ENCODE measurements around the gene CRYBG2. TPM values are rescaled to one million over a fixed set of nuclear protein-coding genes. Genes with fewer than 3 reads are reported as not detected.
"Not testable (repeated sequence)": the region's sequence is repeated elsewhere in the genome, so short reads cannot be mapped to it uniquely, and the experiment has no call there.

The CRYBG2 gene
- total RNA-seq, 4 donors from 2014 or later = not detected

DNA sequence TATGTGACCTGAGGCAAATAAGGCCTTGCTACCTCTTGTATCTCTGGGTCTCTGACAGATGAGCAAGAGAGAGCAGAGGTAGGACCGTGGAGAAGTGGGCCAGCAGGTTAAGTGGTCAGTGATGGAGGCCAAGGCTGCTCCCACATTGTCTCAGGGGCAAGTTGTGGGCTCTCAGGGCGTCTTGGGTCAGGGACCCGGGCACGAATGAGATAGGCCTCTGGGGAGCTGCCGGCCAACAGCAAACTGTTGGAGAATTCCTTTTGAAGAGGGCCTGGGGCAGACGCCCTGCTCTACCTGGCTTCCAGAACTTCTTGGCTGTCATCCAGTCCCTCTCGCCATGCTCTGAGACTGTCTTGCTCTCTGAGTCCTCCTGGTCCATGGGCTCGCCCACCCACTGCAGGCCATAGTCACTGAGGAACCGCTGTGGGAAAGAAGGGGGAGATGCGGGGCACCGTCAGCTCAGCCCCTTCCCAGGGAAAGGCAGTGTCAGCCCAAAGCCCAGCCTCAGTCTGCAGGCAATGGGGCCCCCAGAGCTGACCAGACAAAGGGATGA is 59.9 kb downstream of the CRYBG2 start:
- H3K27me3 ChIP-seq = no peaks in the 10 kb centered on the region
- ATAC-seq (no peak), DNase-seq (no peak)
- H3K4me3 ChIP-seq = no peak overlapping the region
- no peaks in the 10 kb centered on the region for H3K36me3 ChIP-seq
- H3K9me3 ChIP-seq = no peaks in the 10 kb centered on the region
- intact Hi-C loops (cut with DNase I; ENCODE audit: low total_unique reads) = no loop called here
- no peak overlapping the region for H3K27ac ChIP-seq
- peaks cover 0 to 8% of the 10 kb centered on the region in 2 donors for H3K4me1 ChIP-seq
- in situ Hi-C loops (cut with MboI; ENCODE audit: low sequenced_read_pairs in 4 of 4) = no loop called here
- TF ChIP-seq POLR2A (IDR thresholded peaks at IDR 0.05) = no peak
- TF ChIP-seq, protein P1, sequence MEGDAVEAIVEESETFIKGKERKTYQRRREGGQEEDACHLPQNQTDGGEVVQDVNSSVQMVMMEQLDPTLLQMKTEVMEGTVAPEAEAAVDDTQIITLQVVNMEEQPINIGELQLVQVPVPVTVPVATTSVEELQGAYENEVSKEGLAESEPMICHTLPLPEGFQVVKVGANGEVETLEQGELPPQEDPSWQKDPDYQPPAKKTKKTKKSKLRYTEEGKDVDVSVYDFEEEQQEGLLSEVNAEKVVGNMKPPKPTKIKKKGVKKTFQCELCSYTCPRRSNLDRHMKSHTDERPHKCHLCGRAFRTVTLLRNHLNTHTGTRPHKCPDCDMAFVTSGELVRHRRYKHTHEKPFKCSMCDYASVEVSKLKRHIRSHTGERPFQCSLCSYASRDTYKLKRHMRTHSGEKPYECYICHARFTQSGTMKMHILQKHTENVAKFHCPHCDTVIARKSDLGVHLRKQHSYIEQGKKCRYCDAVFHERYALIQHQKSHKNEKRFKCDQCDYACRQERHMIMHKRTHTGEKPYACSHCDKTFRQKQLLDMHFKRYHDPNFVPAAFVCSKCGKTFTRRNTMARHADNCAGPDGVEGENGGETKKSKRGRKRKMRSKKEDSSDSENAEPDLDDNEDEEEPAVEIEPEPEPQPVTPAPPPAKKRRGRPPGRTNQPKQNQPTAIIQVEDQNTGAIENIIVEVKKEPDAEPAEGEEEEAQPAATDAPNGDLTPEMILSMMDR (IDR thresholded peaks at IDR 0.05 in 4 of 5, conservative IDR thresholded peaks at IDR 0.05 in 1 of 5) = no peak

DNA sequence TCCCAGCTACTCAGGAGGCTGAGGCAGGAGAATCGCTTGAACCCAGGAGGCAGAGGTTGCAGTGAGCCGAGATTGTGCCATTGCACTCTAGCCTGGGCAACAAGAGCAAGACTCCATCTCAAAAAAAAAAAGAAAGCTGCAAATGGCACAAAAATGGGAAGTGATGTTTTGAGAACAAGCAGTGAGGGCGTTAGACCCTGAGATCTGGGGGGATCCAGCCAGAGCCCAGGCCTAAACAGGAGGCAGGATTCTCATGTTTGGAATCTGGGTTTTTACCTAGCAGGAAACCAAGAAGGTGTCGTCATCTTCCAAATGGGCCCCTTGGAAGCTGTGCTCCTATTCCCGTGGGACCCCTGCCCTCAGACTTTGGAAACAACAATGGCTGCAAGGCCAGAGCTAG is 61.2 kb downstream of the CRYBG2 start:
- H3K27ac ChIP-seq = not testable (repeated sequence)

DNA sequence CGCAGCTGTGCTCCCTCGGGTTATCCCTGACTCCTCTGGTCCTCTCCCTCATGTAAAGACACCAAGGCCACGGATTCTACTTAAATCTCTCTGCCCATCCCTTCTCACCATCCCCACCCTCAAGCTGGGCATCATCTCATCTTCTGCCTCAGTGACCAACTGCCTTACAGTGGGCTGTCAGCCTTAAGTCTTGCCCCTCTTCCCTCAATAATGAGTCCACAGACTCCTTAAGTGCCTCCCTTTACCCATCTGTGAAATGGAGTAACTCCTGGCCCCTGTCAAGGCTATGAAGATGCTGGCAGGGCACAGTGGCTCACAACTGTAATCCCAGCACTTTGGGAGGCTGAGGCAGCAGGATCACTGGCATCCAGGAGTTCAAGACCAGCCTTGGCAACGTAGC is 62.0 kb downstream of the CRYBG2 start:
- Histone ChIP-seq H3K36me3 (no peaks in the 10 kb centered on the region), H3K9me3 (no peaks in the 10 kb centered on the region), H3K4me3 (no peak overlapping the region), H3K27ac (no peak overlapping the region), H3K4me1 (peaks cover 16 to 18% of the 10 kb centered on the region in 2 donors), H3K27me3 (no peaks in the 10 kb centered on the region)
- no peak for ATAC-seq
- TF ChIP-seq, protein P1 (IDR thresholded peaks at IDR 0.05 in 4 of 5, conservative IDR thresholded peaks at IDR 0.05 in 1 of 5) = no peak
- no peak for TF ChIP-seq POLR2A (IDR thresholded peaks at IDR 0.05)
- DNase-seq = no peak
- in situ Hi-C loops (cut with MboI; ENCODE audit: low sequenced_read_pairs in 4 of 4) = no loop called here
- intact Hi-C loops (cut with DNase I; ENCODE audit: low total_unique reads) = no loop called here

More for the DNA sequence above, 61.2 kb downstream of the CRYBG2 start:
- DNase-seq; H3K4me3 ChIP-seq; ATAC-seq; H3K27me3 ChIP-seq; H3K9me3 ChIP-seq; intact Hi-C loops (cut with DNase I; ENCODE audit: low total_unique reads); H3K36me3 ChIP-seq; in situ Hi-C loops (cut with MboI; ENCODE audit: low sequenced_read_pairs in 4 of 4): not testable (repeated sequence)
- peaks cover 11 to 12% of the 10 kb centered on the region in 2 donors for H3K4me1 ChIP-seq

DNA sequence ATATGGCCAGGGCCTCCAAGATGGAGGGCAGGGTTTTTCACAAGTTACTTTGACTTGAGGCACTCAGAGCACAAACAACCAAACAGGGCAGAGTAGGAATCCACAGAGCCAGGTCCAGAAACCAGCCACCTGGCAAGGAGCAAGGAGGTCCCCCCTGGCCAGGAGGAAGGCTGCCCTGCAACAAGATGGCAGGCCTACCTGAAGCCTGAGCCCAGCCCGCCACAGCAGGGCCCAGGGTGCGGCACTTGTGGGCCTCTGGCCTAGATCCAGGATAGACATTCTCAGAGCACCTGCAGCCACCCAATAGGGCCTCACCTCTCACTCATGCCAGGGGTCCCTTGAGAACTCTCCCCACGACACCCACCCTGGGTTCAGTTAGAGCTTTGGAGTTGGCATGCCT is 62.5 kb downstream of the CRYBG2 start:
- ATAC-seq = no peak
- Histone ChIP-seq H3K4me3 (no peak overlapping the region), H3K9me3 (no peaks in the 10 kb centered on the region), H3K27me3 (no peaks in the 10 kb centered on the region), H3K27ac (peak overlapping the region in 3 of 4 donors; percentile 50 to 64 (median 61)), H3K36me3 (no peaks in the 10 kb centered on the region), H3K4me1 (peaks cover 21 to 23% of the 10 kb centered on the region in 2 donors)
- in situ Hi-C loops (cut with MboI; ENCODE audit: low sequenced_read_pairs in 4 of 4) (no loop called here), intact Hi-C loops (cut with DNase I; ENCODE audit: low total_unique reads) (no loop called here)
- no peak for DNase-seq
- TF ChIP-seq, protein P1 (IDR thresholded peaks at IDR 0.05 in 4 of 5, conservative IDR thresholded peaks at IDR 0.05 in 1 of 5) = no peak
- no peak for TF ChIP-seq POLR2A (IDR thresholded peaks at IDR 0.05)

DNA sequence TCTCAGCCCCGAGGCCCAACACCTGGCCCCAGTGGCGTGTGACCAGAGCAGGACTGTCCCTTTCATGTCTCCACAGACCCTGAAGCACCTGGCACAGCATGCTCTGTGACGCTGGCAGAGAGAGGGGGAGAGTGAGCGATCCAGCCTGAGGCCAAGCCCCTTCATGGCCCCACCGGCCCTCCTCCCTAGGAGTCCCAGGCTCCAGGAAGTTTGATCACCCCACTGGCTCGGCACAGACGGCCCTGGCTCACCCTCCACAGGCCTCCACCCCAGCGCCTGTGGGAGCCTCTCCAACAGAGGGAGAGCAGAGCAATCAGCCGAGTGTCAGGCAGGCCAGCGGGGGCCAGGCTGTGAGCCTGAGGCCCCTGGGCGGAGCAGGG is 63.1 kb downstream of the CRYBG2 start:
- TF ChIP-seq POLR2A (IDR thresholded peaks at IDR 0.05) = no peak
- TF ChIP-seq, protein P1 (IDR thresholded peaks at IDR 0.05 in 4 of 5, conservative IDR thresholded peaks at IDR 0.05 in 1 of 5) = no peak
- peak overlapping the region; percentile 37 to 64 (median 56) for H3K27ac ChIP-seq
- ATAC-seq (no peak), DNase-seq (peak in 1 of 2 donors; percentile 33)
- no peaks in the 10 kb centered on the region for H3K27me3 ChIP-seq
- no peaks in the 10 kb centered on the region for H3K36me3 ChIP-seq
- H3K9me3 ChIP-seq = no peaks in the 10 kb centered on the region
- H3K4me1 ChIP-seq = peaks cover 26 to 28% of the 10 kb centered on the region in 2 donors
- intact Hi-C loops (cut with DNase I; ENCODE audit: low total_unique reads) (no loop called here), in situ Hi-C loops (cut with MboI; ENCODE audit: low sequenced_read_pairs in 4 of 4) (no loop called here)
- no peak overlapping the region for H3K4me3 ChIP-seq

Data from gastrocnemius medialis (tissue), 4 donors.